HG02678 (cell line): ENCODE results near the gene POGZ.

Source experiments
- ATAC-seq: cut with Tn5 transposase; IDR thresholded peaks from one replicate; pipeline ENCODE4 v1.9.1; 2021; ENCODE audit warnings: mild to moderate bottlenecking, moderate library complexity; ENCODE audit not compliant: unreplicated experiment

POGZ gene

GRCh38 chr1:151372058-151372934 lies 87.0 kb downstream of the POGZ start, which contains the start of gene SELENBP1:
Gene SELENBP1 (minus strand): TSS chr1:151372705. CDS start chr1:151372641, 64 bp downstream.
- ATAC-seq, result no peak

GRCh38 chr1:151371370-151372057 lies 87.8 kb downstream of the POGZ start:
- ATAC-seq, result no peak

DNA sequence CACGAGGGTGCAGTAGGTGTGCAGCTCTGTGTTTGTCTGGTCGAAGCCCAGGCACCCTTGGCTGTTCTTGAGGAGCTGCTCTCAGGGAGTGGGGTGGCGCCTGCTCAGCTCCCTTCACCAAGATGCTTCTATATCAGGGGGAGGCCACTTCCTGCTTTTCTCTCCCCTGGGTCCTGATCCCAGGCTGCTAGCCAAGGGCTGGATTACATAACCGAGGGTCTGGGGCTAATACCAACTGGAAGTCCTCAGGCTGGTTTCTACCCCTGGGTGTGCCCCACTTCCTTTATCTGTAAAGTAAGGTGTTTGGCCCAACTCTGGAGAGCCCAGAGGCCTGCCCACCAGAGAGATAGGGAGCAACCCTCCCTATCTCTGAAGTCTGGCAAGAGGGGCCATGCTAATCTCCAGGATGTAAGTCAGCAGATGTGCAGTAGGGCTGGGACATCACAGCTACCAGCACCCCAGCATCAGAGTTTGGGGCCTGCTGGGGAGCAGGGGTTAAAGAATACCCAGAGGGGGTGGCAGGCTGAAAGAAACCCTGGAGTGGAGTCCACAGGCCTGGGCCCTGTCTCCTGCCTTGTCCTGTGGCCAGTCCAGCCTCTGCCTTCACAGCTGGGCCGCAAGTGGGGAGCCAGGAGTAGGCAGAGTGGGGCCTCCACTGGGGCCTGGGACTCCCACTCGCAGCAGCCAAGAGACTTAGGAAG lies 88.9 kb downstream of the POGZ start:
- ATAC-seq, result no peak

DNA sequence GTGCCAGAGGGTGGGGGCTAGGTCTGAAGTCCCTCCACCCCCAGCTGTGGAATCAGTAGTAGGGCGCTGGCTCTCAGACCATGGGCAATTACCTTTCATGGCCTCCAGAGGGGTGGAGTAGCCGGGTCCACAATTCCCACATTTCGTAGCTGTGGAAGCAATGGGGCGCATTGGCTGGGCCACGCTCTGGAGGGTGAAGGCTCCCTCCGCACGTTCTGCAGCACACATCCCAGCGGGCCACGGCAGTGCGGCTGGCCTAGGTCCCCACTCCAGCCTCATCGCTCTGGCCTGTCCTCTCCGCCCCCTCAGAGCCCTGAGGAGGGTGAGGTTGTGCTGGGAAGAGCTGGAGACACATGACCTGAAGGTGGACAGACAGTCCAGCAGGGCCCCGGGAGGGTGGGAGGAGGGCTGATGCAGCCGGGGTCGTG lies 89.7 kb downstream of the POGZ start:
- ATAC-seq, result no peak

GRCh38 chr1:151369302-151369610 lies 90.0 kb downstream of the POGZ start:
- no peak for ATAC-seq

DNA sequence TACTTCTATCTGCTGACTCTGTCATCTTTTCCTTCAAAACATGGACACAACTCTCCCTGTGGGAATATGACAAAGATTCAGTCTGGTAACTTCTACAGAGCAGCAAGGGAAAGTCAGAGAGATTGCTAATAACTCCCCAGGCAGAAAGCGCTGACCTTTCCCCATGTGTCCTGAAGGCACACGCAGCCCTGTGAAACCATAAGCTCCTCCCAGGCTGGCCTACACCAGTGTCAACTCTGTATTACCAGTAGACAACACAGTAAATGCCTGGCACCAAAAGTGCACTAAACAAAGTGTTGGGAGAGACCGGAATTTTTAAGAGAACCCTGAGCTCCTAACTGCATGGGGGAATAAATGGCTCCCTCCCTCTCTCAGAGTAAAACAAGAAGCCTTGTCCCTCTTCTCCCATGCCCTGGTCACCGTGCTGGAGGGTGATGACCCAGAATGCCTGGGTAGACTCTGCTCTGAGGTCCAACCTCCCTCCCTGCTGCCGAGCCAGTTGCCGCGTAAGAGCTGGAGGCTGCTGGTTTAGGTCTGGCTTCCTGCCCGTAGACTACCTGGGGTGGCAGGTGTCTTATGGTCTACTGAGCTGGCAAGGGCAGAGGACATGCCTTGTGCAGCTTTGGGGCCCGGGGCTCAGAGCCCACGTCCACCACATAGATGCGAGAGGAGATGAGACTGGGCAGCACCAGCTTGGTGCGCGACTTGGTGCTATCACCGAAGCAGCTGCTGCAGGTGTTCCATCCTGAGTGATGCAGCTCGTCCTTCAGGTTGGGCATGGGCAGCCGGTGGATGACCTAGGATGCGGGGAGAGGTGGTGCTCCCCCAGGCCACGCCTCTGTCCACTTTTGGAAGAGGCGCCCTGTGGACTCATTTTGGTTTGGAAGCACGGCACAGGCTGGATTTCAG lies 90.6 kb downstream of the POGZ start:
- ATAC-seq, result no peak

- ATAC-seq, result no peak
These were observed 91.5 kb downstream of the POGZ start for GRCh38 chr1:151367658-151368392.

DNA sequence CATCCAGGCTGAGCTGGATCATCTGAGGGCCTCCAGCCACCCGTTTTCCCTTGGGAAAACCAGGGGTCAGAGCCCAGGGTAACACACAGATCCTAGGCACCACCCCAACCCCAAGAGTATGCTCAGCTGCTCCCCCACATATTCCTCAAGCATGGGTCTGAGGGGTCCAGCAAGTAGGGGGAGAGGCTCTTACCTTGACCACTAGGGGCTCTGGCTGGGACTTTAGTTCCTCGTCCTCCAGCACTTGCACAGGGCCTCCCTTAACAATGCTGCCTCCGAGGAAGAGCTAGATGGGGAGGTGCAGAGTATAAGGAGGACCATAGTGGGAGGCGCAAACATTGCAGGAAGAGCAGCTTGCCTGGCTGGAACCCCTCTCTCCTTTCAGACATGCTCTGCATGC lies 94.3 kb downstream of the POGZ start:
- no peak for ATAC-seq

- no peak for ATAC-seq
These were observed 96.8 kb downstream of the POGZ start for GRCh38 chr1:151362308-151363155.

DNA sequence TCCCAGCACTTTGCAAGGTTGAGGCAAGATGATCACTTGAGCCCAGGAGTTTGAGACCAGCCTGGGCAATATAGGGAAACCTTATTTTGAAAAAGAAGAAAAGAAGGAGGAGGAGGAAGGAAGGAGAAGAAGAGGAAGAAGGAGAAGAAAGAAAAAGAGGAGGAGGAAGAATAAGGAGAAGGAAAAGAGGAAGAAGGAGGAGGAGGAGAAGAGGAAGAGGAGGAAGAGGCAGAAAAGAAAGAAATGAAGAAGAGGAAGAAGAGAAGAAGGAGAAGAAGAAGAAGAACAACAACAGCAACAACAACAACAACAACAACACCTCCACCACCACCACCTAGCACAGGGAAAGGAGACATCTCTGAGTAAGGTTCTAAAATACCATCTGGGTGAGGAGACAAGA lies 97.4 kb downstream of the POGZ start:
- no peak for ATAC-seq

- ATAC-seq, result no peak
These were observed 102.6 kb downstream of the POGZ start for GRCh38 chr1:151356696-151357095.
